ENCODE results near the gene PRODH2. TPM values are rescaled to one million over a fixed set of nuclear protein-coding genes. Genes with fewer than 3 reads are reported as not detected.

The PRODH2 gene
- polyA plus RNA-seq, 2 of the 4 experiments (the other 2 are of a cell fraction), result 0.92 to 1.0 TPM

DNA sequence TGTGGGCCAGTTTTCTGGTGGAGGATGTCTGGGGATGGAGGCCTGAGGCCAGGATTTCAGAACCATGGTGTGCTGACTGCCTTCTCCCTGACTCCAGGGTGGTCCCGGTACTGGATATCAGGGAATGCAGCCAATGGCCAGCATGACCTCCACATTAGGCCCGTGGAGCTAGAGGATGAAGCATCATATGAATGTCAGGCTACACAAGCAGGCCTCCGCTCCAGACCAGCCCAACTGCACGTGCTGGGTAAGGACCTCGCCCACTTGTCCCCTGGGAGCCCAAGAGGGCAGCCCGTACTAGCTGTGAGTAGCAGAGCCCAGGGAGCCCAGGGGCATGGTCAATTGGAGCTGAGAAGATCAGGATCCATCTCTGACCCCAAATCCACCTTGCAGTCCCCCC is 45.7 kb upstream of the PRODH2 start:
- POLR2A ChIA-PET, result interaction anchor here (2.5 kb wide), 1 partner anchor 12 kb away, joined by 13 read pairs; no protein-coding TSS in a partner anchor
- H3K9me3 ChIP-seq, result no peaks in the 10 kb centered on the region
- FAIRE-seq (peak; percentile 59), ATAC-seq (no peak), DNase-seq (ENCODE audit: low read depth in 1 of 2, low spot score in 1 of 2) (no peak)
- H3K4me1 ChIP-seq, result peaks cover 11% of the 10 kb centered on the region; the same call in 2 of the 3 replicates
- H3K27ac ChIP-seq, result no peak overlapping the region
- CTCF ChIA-PET, result interaction anchor here (0.6 to 5.1 kb wide), 3 partner anchors 9 to 89 kb away, joined by 3 to 23 read pairs (median 4); no protein-coding TSS in a partner anchor
- WGBS (ENCODE audit: missing lambda C conversion rate), result 71% methylated on average over 6 of the region's 6 CpGs
- H3K4me3 ChIP-seq, result no peak overlapping the region
- TF ChIP-seq HOXB5 (CRISPR knock-in tag; IDR thresholded peaks at IDR 0.05) (no peak), TP53 (CRISPR knock-in tag; IDR thresholded peaks at IDR 0.05) (no peak), SREBF2 (IDR thresholded peaks at IDR 0.05) (no peak), ZFP36 (IDR thresholded peaks at IDR 0.05; ENCODE audit: borderline replicate concordance, partially characterized antibody) (no peak), POLR2A (IDR thresholded peaks at IDR 0.05; ENCODE audit: low read length) (no peak), RAD21 (conservative IDR thresholded peaks at IDR 0.05 in 1 of 2, IDR thresholded peaks at IDR 0.05 in 1 of 2) (no peak), FOSL2 (IDR thresholded peaks at IDR 0.05) (no peak), FOSL2 (CRISPR knock-in tag; IDR thresholded peaks at IDR 0.05) (no peak), EHMT2 (IDR thresholded peaks at IDR 0.05; ENCODE audit: low read depth) (no peak), HOXA7 (CRISPR knock-in tag; IDR thresholded peaks at IDR 0.05) (no peak), JUN (IDR thresholded peaks at IDR 0.05) (no peak), RFX5 (IDR thresholded peaks at IDR 0.05) (no peak), FOSB (CRISPR knock-in tag; IDR thresholded peaks at IDR 0.05) (no peak)
- TF ChIP-seq, protein P1, sequence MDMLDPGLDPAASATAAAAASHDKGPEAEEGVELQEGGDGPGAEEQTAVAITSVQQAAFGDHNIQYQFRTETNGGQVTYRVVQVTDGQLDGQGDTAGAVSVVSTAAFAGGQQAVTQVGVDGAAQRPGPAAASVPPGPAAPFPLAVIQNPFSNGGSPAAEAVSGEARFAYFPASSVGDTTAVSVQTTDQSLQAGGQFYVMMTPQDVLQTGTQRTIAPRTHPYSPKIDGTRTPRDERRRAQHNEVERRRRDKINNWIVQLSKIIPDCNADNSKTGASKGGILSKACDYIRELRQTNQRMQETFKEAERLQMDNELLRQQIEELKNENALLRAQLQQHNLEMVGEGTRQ (IDR thresholded peaks at IDR 0.05), result no peak
- TF ChIP-seq, protein P2, sequence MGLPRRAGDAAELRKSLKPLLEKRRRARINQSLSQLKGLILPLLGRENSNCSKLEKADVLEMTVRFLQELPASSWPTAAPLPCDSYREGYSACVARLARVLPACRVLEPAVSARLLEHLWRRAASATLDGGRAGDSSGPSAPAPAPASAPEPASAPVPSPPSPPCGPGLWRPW (IDR thresholded peaks at IDR 0.05), result no peak
- TF ChIP-seq, protein P3, sequence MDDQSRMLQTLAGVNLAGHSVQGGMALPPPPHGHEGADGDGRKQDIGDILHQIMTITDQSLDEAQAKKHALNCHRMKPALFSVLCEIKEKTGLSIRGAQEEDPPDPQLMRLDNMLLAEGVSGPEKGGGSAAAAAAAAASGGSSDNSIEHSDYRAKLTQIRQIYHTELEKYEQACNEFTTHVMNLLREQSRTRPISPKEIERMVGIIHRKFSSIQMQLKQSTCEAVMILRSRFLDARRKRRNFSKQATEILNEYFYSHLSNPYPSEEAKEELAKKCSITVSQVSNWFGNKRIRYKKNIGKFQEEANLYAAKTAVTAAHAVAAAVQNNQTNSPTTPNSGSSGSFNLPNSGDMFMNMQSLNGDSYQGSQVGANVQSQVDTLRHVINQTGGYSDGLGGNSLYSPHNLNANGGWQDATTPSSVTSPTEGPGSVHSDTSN (IDR thresholded peaks at IDR 0.05), result no peak
- TF ChIP-seq, protein P4, sequence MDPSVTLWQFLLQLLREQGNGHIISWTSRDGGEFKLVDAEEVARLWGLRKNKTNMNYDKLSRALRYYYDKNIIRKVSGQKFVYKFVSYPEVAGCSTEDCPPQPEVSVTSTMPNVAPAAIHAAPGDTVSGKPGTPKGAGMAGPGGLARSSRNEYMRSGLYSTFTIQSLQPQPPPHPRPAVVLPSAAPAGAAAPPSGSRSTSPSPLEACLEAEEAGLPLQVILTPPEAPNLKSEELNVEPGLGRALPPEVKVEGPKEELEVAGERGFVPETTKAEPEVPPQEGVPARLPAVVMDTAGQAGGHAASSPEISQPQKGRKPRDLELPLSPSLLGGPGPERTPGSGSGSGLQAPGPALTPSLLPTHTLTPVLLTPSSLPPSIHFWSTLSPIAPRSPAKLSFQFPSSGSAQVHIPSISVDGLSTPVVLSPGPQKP (IDR thresholded peaks at IDR 0.05; ENCODE audit: low read depth, low read length), result no peak
- TF ChIP-seq, protein P5, sequence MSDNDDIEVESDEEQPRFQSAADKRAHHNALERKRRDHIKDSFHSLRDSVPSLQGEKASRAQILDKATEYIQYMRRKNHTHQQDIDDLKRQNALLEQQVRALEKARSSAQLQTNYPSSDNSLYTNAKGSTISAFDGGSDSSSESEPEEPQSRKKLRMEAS (IDR thresholded peaks at IDR 0.05), result no peak
- TF ChIP-seq, protein P6, sequence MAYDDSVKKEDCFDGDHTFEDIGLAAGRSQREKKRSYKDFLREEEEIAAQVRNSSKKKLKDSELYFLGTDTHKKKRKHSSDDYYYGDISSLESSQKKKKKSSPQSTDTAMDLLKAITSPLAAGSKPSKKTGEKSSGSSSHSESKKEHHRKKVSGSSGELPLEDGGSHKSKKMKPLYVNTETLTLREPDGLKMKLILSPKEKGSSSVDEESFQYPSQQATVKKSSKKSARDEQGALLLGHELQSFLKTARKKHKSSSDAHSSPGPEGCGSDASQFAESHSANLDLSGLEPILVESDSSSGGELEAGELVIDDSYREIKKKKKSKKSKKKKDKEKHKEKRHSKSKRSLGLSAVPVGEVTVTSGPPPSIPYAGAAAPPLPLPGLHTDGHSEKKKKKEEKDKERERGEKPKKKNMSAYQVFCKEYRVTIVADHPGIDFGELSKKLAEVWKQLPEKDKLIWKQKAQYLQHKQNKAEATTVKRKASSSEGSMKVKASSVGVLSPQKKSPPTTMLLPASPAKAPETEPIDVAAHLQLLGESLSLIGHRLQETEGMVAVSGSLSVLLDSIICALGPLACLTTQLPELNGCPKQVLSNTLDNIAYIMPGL (CRISPR knock-in tag; IDR thresholded peaks at IDR 0.05; ENCODE audit: borderline replicate concordance), result no peak
- H3K4me2 ChIP-seq, result no peak overlapping the region

DNA sequence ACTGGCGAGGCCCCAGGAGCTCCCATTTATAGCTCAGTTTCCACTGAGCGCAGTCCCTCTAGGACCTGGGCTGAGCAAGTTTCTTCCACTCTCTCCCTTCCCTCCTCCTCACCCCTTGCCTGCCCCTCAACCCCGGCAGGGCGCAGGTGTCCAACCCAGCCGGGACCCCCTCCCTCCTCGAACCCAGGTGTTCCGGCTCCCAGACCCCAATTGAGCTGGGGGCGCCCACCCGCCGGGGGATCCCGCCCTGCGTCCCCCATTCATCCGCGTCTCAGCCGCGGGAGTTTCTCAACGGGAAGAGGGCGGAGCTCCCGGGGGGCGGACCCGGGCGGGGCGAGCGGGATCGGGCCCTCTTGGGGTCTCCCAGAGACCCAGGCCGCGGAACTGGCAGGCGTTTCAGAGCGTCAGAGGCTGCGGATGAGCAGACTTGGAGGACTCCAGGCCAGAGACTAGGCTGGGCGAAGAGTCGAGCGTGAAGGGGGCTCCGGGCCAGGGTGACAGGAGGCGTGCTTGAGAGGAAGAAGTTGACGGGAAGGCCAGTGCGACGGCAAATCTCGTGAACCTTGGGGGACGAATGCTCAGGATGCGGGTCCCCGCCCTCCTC is 44.0 kb upstream of the PRODH2 start, which contains the start of gene KIRREL2:
Gene KIRREL2 (plus strand): TSS at position 366 of the 604 bp plus-strand sequence. CDS start 209 bp downstream, at position 575.
- Histone ChIP-seq H3K27ac (peak within 1 kb of the TSS; percentile 45 to 78; a peak in 5 of 6 replicates), H3K4me2 (peak within 1 kb of the TSS; percentile 99), H3K4me1 (peaks cover 11% of the 10 kb centered on the region; the same call in 2 of the 3 replicates), H3K9me3 (no peaks in the 10 kb centered on the region), H3K4me3 (peak within 1 kb of the TSS; percentile 55)
- POLR2A ChIA-PET, result interaction anchor here (0.7 to 2.5 kb wide), 2 partner anchors 12 to 13 kb away, joined by 3 to 13 read pairs; no protein-coding TSS in a partner anchor
- ATAC-seq (peak; percentile 57 to 75), DNase-seq (ENCODE audit: low read depth in 1 of 2, low spot score in 1 of 2) (peak in 1 of 2 experiments; percentile 80), FAIRE-seq (no peak)
- CTCF ChIA-PET, result interaction anchor here (0.9 to 5.1 kb wide), 7 partner anchors 8 to 121 kb away, joined by 3 to 23 read pairs (median 4); no protein-coding TSS in a partner anchor
- TF ChIP-seq, protein P5 (IDR thresholded peaks at IDR 0.05), result peak; percentile 41; the same call in 1 of the 2 replicates
- TF ChIP-seq, protein P7, sequence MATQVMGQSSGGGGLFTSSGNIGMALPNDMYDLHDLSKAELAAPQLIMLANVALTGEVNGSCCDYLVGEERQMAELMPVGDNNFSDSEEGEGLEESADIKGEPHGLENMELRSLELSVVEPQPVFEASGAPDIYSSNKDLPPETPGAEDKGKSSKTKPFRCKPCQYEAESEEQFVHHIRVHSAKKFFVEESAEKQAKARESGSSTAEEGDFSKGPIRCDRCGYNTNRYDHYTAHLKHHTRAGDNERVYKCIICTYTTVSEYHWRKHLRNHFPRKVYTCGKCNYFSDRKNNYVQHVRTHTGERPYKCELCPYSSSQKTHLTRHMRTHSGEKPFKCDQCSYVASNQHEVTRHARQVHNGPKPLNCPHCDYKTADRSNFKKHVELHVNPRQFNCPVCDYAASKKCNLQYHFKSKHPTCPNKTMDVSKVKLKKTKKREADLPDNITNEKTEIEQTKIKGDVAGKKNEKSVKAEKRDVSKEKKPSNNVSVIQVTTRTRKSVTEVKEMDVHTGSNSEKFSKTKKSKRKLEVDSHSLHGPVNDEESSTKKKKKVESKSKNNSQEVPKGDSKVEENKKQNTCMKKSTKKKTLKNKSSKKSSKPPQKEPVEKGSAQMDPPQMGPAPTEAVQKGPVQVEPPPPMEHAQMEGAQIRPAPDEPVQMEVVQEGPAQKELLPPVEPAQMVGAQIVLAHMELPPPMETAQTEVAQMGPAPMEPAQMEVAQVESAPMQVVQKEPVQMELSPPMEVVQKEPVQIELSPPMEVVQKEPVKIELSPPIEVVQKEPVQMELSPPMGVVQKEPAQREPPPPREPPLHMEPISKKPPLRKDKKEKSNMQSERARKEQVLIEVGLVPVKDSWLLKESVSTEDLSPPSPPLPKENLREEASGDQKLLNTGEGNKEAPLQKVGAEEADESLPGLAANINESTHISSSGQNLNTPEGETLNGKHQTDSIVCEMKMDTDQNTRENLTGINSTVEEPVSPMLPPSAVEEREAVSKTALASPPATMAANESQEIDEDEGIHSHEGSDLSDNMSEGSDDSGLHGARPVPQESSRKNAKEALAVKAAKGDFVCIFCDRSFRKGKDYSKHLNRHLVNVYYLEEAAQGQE (IDR thresholded peaks at IDR 0.05), result 0 out of 2 replicates have a peak, but pooled peaks have one; percentile 34
- TF ChIP-seq ZSCAN20 (CRISPR knock-in tag; IDR thresholded peaks at IDR 0.05) (no peak), MAZ (IDR thresholded peaks at IDR 0.05; ENCODE audit: borderline replicate concordance, low read depth, low read length) (no peak)
- TF ChIP-seq, protein P1 (IDR thresholded peaks at IDR 0.05), result no peak
- WGBS (ENCODE audit: missing lambda C conversion rate), result 13% methylated on average over 36 of the region's 42 CpGs

All from A549 (cell line).